Measurements from ENCODE around the gene UBXN11.

Gene UBXN11

GRCh38 chr1:26286064-26286416, 20.4 kb downstream of the UBXN11 start:
- DNase-seq (ENCODE audit: low read depth in 2 of 2), result no peak

- DNase-seq (ENCODE audit: low read depth in 2 of 2), result no peak
Measured at GRCh38 chr1:26285366-26286063, 20.9 kb downstream of the UBXN11 start.

- DNase-seq (ENCODE audit: low read depth in 2 of 2), result peak; percentile 94 to 95
Measured at GRCh38 chr1:26284597-26285347, 21.7 kb downstream of the UBXN11 start.

DNA sequence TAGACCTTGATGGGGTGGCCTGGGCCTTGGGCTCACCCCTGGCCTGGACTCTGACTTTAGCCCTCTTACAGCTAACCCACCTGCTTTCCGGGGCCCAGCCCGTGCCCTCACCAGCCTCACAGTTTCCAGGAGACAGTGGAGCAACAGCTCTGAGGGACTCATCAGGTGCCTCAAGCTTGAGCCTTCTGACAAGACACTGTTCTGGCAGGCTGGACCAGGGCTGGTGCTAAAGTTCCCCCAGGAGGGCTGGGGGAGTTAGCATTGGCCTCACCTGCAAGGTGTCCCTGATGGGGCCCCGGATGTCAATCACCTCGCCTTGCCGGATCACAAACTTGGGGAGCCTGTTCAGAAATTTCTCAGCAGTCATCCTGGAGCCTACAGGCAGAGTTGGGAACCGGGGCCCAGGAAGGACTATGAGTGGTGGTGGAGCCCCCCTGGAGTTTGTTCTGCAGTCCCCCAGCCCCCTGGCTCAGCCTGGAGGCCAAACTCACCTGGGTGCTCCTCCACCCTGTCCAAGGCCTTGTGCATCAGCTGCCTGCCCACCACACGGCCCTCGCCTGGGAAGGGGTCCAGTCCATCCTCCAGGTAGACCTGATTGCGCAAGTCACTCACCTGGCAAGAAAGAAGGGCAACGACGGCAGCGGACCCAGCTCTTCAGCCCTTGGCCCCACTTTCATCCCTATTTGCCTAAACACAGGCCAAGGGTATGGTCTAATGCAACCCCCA, 22.4 kb downstream of the UBXN11 start:
- DNase-seq (ENCODE audit: low read depth in 2 of 2), result no peak

DNA sequence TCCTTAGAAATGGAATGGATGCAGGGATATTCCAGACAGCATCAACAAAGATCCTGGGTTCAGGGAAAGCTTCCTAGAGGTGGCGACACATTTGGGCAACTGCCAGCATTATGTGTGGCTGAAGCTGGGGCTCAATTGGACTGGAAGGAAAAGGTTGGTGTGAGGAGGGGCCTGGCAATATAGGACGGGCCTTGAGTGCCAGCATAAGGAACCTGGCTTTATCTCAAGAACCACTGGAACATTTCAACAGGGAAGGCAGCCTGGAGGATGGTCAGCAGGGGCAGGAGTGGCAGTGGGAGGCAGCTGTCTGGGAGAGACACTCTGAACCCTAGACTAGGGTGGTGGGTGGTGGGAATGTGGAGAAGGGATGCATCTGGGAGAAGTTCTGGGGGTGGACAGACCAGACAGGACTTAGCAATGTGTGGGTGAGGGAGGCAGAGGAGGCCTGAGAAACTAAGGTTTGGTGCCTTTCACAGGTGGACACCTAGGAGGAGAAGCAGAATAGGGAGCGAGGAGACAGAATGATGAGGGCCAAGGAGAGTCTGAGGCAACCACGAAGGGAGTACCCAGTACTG, 23.1 kb downstream of the UBXN11 start:
- no peak for DNase-seq (ENCODE audit: low read depth in 2 of 2)

DNA sequence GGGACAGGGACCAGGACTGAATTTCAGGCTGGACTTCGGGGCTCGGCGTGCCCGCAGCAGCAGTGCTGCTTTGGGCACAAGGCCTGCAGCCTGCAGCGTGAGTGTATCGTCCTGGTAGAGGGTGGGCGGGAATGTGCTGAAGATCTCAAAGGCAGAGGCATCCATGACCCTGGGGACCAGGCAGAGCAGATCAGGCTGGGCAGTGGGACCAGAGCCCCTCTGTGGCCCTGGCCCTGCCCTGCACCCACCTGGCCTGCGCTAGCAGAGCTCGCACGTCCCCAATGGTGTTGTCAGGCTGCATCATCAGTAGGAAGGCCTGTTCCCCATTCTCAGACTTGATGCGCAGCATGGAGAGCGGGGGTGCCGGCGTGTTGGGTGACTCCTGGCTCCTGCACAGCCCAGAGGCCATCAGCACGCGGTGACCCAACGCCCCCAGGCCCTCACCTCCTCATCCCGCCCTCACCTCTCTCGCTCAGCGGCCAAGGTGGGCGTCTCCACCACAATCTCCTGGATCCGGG, 24.0 kb downstream of the UBXN11 start:
- no peak for DNase-seq (ENCODE audit: low read depth in 2 of 2)

DNA sequence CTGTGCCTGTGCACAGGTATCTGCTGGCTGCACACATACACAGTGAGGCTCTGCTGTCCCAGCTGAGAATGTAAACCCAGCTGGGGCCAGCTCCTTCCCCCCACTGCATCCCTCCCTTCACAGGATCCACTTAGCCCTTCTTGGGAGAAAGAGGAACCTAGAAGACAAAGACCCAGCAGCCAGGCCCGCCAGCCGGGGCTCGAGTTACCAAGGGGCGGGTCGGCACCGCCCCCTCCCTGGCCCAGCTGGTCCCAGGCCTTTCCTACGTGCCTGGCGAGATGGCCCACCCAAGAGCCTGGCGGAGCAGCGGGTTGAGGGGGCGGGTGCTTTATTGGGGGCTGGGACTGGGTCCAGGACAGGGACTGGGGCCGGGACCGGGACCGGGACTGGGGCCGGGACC, 24.5 kb downstream of the UBXN11 start:
- no peak for DNase-seq (ENCODE audit: low read depth in 2 of 2)

- DNase-seq (ENCODE audit: low read depth in 2 of 2), result no peak
Measured at GRCh38 chr1:26281091-26281958, 25.1 kb downstream of the UBXN11 start.

GRCh38 chr1:26280333-26281042, 25.9 kb downstream of the UBXN11 start:
- no peak for DNase-seq (ENCODE audit: low read depth in 2 of 2)

DNA sequence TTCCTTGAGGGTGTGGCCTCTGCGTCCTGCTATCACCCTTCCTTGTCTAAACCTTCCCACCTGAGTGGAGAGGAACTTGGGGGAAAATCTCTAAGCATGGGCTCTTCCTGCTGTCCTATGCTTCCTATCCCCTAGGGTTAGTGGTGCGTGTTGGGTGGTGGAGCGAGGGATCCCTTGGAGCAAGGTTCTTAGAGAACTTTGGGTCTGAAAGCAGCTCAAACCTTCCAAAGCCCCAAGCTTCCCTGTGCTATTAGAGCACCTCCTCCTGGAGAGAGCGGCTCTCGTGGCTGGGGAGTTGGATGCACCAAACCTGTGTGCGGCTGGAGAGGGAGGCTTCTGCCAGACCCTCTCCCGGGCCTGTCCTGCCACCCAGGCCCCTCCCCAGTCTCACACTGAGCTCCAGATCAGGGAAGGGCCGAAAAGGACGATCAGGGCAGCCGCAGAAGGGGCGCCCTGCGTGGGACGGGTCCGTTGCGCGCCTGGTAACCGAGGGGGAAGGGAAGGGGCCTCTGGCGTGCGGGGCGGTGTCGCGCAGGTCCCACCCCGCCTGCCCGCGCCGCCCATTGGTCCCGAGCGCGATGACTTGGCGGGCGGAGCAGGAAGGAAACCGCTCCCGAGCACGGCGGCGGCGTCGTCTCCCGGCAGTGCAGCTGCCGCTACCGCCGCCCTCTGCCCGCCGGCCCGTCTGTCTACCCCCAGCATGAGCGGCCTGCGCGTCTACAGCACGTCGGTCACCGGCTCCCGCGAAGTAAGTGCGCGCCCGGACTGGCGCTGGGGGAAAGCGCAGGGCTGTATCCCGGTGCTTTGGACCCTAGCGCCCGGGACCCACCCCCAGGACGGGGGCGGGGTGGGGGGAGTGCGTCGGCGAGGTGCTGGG, 26.7 kb downstream of the UBXN11 start, which contains the start of gene SH3BGRL3:
Gene SH3BGRL3, plus strand, starts transcription at position 631 of the 877 bp plus-strand sequence. Its CDS starts 70 bp downstream, at position 701.
- peak; percentile 76 to 81 for DNase-seq (ENCODE audit: low read depth in 2 of 2)

GRCh38 chr1:26278724-26279455, 27.5 kb downstream of the UBXN11 start:
- DNase-seq (ENCODE audit: low read depth in 2 of 2), result no peak

DNA sequence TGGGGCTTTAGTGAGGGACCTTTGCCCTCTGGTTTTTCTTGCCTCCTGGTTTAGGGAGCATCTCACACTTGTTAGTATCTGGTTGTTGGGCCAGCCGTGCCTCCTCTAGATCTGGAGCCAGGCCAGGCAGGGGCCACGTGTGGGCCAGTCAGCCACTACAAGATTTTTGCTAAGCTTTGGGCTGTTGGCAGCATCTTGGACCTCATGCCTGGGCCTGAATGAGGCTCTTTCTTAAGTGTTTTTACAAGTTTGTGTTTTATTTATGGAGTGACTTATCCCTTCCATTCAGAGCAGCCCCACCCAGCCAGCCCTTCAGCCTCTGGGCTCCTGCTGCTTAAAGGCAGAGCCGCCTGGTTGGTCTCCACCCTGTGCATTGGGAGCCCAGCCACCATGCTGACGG, 28.1 kb downstream of the UBXN11 start:
- DNase-seq (ENCODE audit: low read depth in 2 of 2), result no peak

DNA sequence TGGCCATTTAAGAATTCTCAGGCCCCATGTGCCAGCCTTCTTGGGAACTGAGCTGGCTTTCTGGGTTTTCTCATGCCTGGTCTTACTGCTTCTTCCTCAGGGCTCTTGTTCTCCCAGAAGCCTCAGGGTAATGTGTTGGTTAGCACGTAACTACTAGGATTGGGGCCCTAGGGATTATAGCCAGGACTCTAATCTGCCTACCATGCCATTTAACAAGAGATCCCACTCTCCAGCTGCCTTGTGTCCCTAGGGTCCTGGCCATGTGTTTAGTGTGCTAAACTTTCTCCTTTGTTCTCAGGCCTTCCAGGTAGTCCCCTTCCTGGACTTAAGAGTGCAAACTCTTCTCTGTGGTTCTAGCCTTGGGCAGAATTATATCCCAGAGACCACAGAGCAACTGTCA, 28.7 kb downstream of the UBXN11 start:
- DNase-seq (ENCODE audit: low read depth in 2 of 2), result no peak

- DNase-seq (ENCODE audit: low read depth in 2 of 2), result no peak
Measured at GRCh38 chr1:26277261-26277661, 29.2 kb downstream of the UBXN11 start.

DNA sequence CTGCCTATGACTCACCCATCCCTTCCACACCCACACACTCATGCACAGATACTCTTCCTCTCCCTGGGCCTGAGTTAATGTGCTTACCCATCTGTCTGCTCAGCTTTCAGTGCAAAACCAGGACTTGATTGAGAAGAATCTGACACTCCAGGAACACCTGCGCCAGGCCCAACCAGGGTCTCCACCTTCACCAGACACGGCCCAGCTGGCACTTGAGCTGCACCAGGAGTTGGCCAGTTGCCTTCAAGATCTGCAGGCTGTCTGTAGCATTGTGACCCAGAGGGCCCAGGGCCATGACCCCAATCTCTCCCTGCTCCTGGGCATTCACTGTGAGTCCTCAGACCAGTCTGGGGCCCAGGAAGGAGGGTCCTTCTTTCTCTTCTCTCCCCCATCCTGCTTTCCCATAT, 30.0 kb downstream of the UBXN11 start:
- no peak for DNase-seq (ENCODE audit: low read depth in 2 of 2)

DNA sequence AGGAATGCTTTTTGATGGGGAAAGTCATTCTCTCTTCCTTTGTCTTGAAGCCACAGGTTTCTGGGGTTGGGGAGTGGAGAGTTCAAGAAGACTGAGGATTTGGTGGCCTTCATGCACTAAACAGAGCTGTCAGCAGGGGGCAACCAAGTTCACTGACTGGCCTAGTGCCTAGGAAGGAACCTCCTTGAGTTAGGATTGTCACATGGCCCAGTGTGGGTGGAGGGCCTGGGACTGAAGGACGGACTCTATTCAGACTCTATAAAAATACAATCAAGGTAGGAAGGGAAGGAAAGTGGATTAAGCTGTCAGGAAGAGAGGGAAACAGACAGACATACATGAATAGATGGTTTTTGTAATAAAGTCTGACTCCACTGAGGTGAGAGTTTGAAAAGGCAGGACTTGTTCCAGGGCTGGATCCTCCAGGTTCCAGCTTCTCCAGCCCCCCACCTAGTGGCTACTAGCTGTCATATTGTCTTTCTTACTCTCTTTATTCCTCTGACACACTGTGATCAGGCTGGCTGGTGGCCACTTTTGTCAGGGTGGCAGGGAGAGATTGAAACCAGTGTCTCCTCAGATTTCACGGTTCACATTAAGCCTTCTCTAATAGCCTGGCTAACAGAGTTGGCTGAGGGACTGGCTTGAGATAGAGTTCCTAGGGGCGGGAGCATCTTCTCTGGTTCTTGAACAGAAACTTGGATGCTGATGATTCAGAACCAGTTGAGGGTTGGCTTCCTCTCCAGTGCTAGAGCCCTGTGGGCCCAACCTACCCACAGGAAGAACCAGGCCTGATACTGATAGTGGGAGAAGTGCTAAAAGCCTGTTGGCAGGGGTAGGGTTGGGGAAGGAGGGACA, 30.6 kb downstream of the UBXN11 start:
- DNase-seq (ENCODE audit: low read depth in 2 of 2), result peak; percentile 79 to 80

GRCh38 chr1:26274801-26275425, 31.5 kb downstream of the UBXN11 start:
- DNase-seq (ENCODE audit: low read depth in 2 of 2), result no peak
